ENCODE measurements around the gene GDPGP1.
"Not testable (repeated sequence)": the region's sequence is repeated elsewhere in the genome, so short reads cannot be mapped to it uniquely, and the experiment has no call there.

Gene GDPGP1

GRCh38 chr15:90281637-90282036 is 47.6 kb downstream of the GDPGP1 start:
- H3K27ac Mint-ChIP-seq, H3K4me1 Mint-ChIP-seq, H3K9me3 Mint-ChIP-seq, ATAC-seq, H3K36me3 Mint-ChIP-seq, H3K4me3 Mint-ChIP-seq, H3K27me3 Mint-ChIP-seq: not testable (repeated sequence)

- no peak for ATAC-seq
- Mint-ChIP-seq H3K36me3 (no peaks in the 10 kb centered on the region), H3K4me3 (no peak overlapping the region), H3K27ac (no peak overlapping the region), H3K27me3 (no peaks in the 10 kb centered on the region), H3K9me3 (no peaks in the 10 kb centered on the region), H3K4me1 (no peaks in the 10 kb centered on the region)
Measured at GRCh38 chr15:90286678-90287077, 52.7 kb downstream of the GDPGP1 start.

- Mint-ChIP-seq H3K27ac (no peak overlapping the region), H3K9me3 (no peaks in the 10 kb centered on the region), H3K27me3 (no peaks in the 10 kb centered on the region), H3K36me3 (no peaks in the 10 kb centered on the region), H3K4me1 (no peaks in the 10 kb centered on the region), H3K4me3 (no peak overlapping the region)
- no peak for ATAC-seq
Measured at GRCh38 chr15:90287101-90287500, 53.1 kb downstream of the GDPGP1 start.

GRCh38 chr15:90287946-90288345 is 53.9 kb downstream of the GDPGP1 start:
- ATAC-seq = no peak
- no peaks in the 10 kb centered on the region for H3K9me3 Mint-ChIP-seq

GRCh38 chr15:90291679-90292356 is 57.8 kb downstream of the GDPGP1 start:
- H3K9me3 Mint-ChIP-seq = no peaks in the 10 kb centered on the region
- peak overlapping the region; percentile 23 for H3K4me3 Mint-ChIP-seq
- H3K27ac Mint-ChIP-seq = no peak overlapping the region
- no peak for ATAC-seq
- no peaks in the 10 kb centered on the region for H3K36me3 Mint-ChIP-seq
- H3K4me1 Mint-ChIP-seq = peaks cover 19% of the 10 kb centered on the region
- H3K27me3 Mint-ChIP-seq = peaks cover 14% of the 10 kb centered on the region

More at GRCh38 chr15:90287946-90288345, 53.9 kb downstream of the GDPGP1 start:
- Mint-ChIP-seq H3K36me3 (no peaks in the 10 kb centered on the region), H3K27ac (no peak overlapping the region), H3K4me1 (peaks cover under 1% of the 10 kb centered on the region), H3K27me3 (no peaks in the 10 kb centered on the region), H3K4me3 (no peak overlapping the region)

GRCh38 chr15:90293040-90293810 is 59.2 kb downstream of the GDPGP1 start:
- H3K4me1 Mint-ChIP-seq = peaks cover 19% of the 10 kb centered on the region
- not testable (repeated sequence) for H3K36me3 Mint-ChIP-seq, H3K9me3 Mint-ChIP-seq, ATAC-seq
- H3K4me3 Mint-ChIP-seq = peak overlapping the region; percentile 44
- peaks cover 14% of the 10 kb centered on the region for H3K27me3 Mint-ChIP-seq
- peak overlapping the region; percentile 76 for H3K27ac Mint-ChIP-seq

GRCh38 chr15:90294159-90294558 is 60.1 kb downstream of the GDPGP1 start:
- no peaks in the 10 kb centered on the region for H3K36me3 Mint-ChIP-seq
- peaks cover 19% of the 10 kb centered on the region for H3K4me1 Mint-ChIP-seq
- peaks cover 14% of the 10 kb centered on the region for H3K27me3 Mint-ChIP-seq
- no peak overlapping the region for H3K27ac Mint-ChIP-seq
- no peaks in the 10 kb centered on the region for H3K9me3 Mint-ChIP-seq
- ATAC-seq = no peak
- no peak overlapping the region for H3K4me3 Mint-ChIP-seq

GRCh38 chr15:90294601-90295269 is 60.7 kb downstream of the GDPGP1 start:
- H3K9me3 Mint-ChIP-seq = no peaks in the 10 kb centered on the region
- no peak overlapping the region for H3K4me3 Mint-ChIP-seq
- no peaks in the 10 kb centered on the region for H3K36me3 Mint-ChIP-seq
- no peak overlapping the region for H3K27ac Mint-ChIP-seq
- H3K27me3 Mint-ChIP-seq = peaks cover 14% of the 10 kb centered on the region
- peaks cover 19% of the 10 kb centered on the region for H3K4me1 Mint-ChIP-seq
- no peak for ATAC-seq

- no peak overlapping the region for H3K27ac Mint-ChIP-seq
- H3K36me3 Mint-ChIP-seq = no peaks in the 10 kb centered on the region
Measured at GRCh38 chr15:90295270-90295648, 61.2 kb downstream of the GDPGP1 start.

More at GRCh38 chr15:90295270-90295648, 61.2 kb downstream of the GDPGP1 start:
- no peaks in the 10 kb centered on the region for H3K9me3 Mint-ChIP-seq
- H3K27me3 Mint-ChIP-seq = peaks cover 14% of the 10 kb centered on the region
- H3K4me1 Mint-ChIP-seq = peaks cover 19% of the 10 kb centered on the region
- no peak overlapping the region for H3K4me3 Mint-ChIP-seq
- ATAC-seq = no peak

Measured in stimulated activated memory B cell treated with anti-CD40 and anti-IgM and Interleukin-4, amounts not matched to agents 10 μg/mL and 1 μg/mL and 100 μg/mL, for 72 hours (primary cell).